ENCODE data around the gene PIK3AP1. TPM values are rescaled to one million over a fixed set of nuclear protein-coding genes. Genes with fewer than 3 reads are reported as not detected.

PIK3AP1 gene
- total RNA-seq, 2 donors from 2014 or later: 1.3 to 5.2 TPM

GRCh38 chr10:96695366-96695765 lies 24.9 kb downstream of the PIK3AP1 start:
- DNase-seq: no peak
- no peaks in the 10 kb centered on the region for H3K27me3 Mint-ChIP-seq (ENCODE audit: insufficient read depth)
- H3K27ac ChIP-seq (ENCODE audit: low read depth, low read length): no peak overlapping the region
- H3K36me3 Mint-ChIP-seq (ENCODE audit: low read depth): no peaks in the 10 kb centered on the region
- no peak overlapping the region for H3K9ac ChIP-seq (ENCODE audit: extremely low read depth, low read length, poor library complexity, severe bottlenecking)
- H3K4me3 Mint-ChIP-seq: no peak overlapping the region
- H3K27ac Mint-ChIP-seq: no peak overlapping the region
- H3K36me3 ChIP-seq (ENCODE audit: control insufficient read depth, insufficient read depth, low read length): no peaks in the 10 kb centered on the region
- no peaks in the 10 kb centered on the region for H3K27me3 ChIP-seq (ENCODE audit: control insufficient read depth, insufficient read depth, low read length, poor library complexity, severe bottlenecking)
- no peaks in the 10 kb centered on the region for H3K9me3 ChIP-seq (ENCODE audit: control insufficient read depth, low read length)
- WGBS, 2 experiments (ENCODE audit: insufficient coverage in 1 of 2, insufficient read length in 1 of 2): 100% methylated on average over 1 of the region's 1 CpG; no CpG with 5 or more reads in 1 of the 2 experiments
- no peak overlapping the region for H3K4me3 ChIP-seq (ENCODE audit: low read length)
- peaks cover 2% of the 10 kb centered on the region for H3K4me1 Mint-ChIP-seq
- no peaks in the 10 kb centered on the region for H3K4me1 ChIP-seq (ENCODE audit: control insufficient read depth, insufficient read depth, low read length)
- no peak for TF ChIP-seq CTCF (conservative IDR thresholded peaks at IDR 0.05)
- no peaks in the 10 kb centered on the region for H3K9me3 Mint-ChIP-seq

GRCh38 chr10:96693431-96693830 lies 26.9 kb downstream of the PIK3AP1 start:
- DNase-seq: no peak
- no peaks in the 10 kb centered on the region for H3K27me3 ChIP-seq (ENCODE audit: control insufficient read depth, insufficient read depth, low read length, poor library complexity, severe bottlenecking)
- no peak overlapping the region for H3K9ac ChIP-seq (ENCODE audit: extremely low read depth, low read length, poor library complexity, severe bottlenecking)
- H3K4me3 ChIP-seq (ENCODE audit: low read length): no peak overlapping the region
- H3K36me3 ChIP-seq (ENCODE audit: control insufficient read depth, insufficient read depth, low read length): no peaks in the 10 kb centered on the region
- H3K36me3 Mint-ChIP-seq (ENCODE audit: low read depth): no peaks in the 10 kb centered on the region
- H3K4me3 Mint-ChIP-seq: no peak overlapping the region
- TF ChIP-seq CTCF (conservative IDR thresholded peaks at IDR 0.05): no peak
- H3K9me3 Mint-ChIP-seq: peaks cover 3% of the 10 kb centered on the region
- no peaks in the 10 kb centered on the region for H3K9me3 ChIP-seq (ENCODE audit: control insufficient read depth, low read length)
- no peaks in the 10 kb centered on the region for H3K27me3 Mint-ChIP-seq (ENCODE audit: insufficient read depth)
- H3K27ac ChIP-seq (ENCODE audit: low read depth, low read length): no peak overlapping the region
- WGBS, 2 experiments (ENCODE audit: insufficient coverage in 1 of 2, insufficient read length in 1 of 2): 94 to 100% methylated on average over 1 to 3 of the region's 3 CpGs
- H3K27ac Mint-ChIP-seq: no peak overlapping the region
- no peaks in the 10 kb centered on the region for H3K4me1 ChIP-seq (ENCODE audit: control insufficient read depth, insufficient read depth, low read length)
- no peaks in the 10 kb centered on the region for H3K4me1 Mint-ChIP-seq

- Mint-ChIP-seq H3K9me3 (peaks cover 3% of the 10 kb centered on the region), H3K4me3 (no peak overlapping the region), H3K4me1 (no peaks in the 10 kb centered on the region), H3K27ac (no peak overlapping the region), H3K27me3 (ENCODE audit: insufficient read depth) (no peaks in the 10 kb centered on the region), H3K36me3 (ENCODE audit: low read depth) (no peaks in the 10 kb centered on the region)
- no peaks in the 10 kb centered on the region for H3K4me1 ChIP-seq (ENCODE audit: control insufficient read depth, insufficient read depth, low read length)
- no peak overlapping the region for H3K27ac ChIP-seq (ENCODE audit: low read depth, low read length)
- 89% methylated on average over 3 of the region's 4 CpGs; no CpG with 5 or more reads in 1 of the 2 experiments for WGBS, 2 experiments (ENCODE audit: insufficient coverage in 1 of 2, insufficient read length in 1 of 2)
- no peaks in the 10 kb centered on the region for H3K9me3 ChIP-seq (ENCODE audit: control insufficient read depth, low read length)
- H3K27me3 ChIP-seq (ENCODE audit: control insufficient read depth, insufficient read depth, low read length, poor library complexity, severe bottlenecking): no peaks in the 10 kb centered on the region
- no peak for DNase-seq
- H3K36me3 ChIP-seq (ENCODE audit: control insufficient read depth, insufficient read depth, low read length): no peaks in the 10 kb centered on the region
- H3K4me3 ChIP-seq (ENCODE audit: low read length): no peak overlapping the region
- H3K9ac ChIP-seq (ENCODE audit: extremely low read depth, low read length, poor library complexity, severe bottlenecking): no peak overlapping the region
- no peak for TF ChIP-seq CTCF (conservative IDR thresholded peaks at IDR 0.05)
These were observed 27.9 kb downstream of the PIK3AP1 start for GRCh38 chr10:96692427-96692826.

Measured in endodermal cell (in vitro differentiated cells).